NCI-H1417 (cell line): ENCODE data around the gene ORMDL1.

Experiments used
- DNase-seq, 3 experiments: peaks; one replicate each; lab custom pipeline; 2025; lab: John Stamatoyannopoulos, UW

ORMDL1 gene

GRCh38 chr2:189783927-189784867, at the start of gene ORMDL1, which contains the start of gene PMS1:
Gene ORMDL1, minus strand, starts transcription at chr2:189784339. Its CDS starts 1,744 bp downstream, at chr2:189782595.
Gene PMS1, plus strand, starts transcription at chr2:189784450. Its CDS starts 7,360 bp downstream, at chr2:189791810.
- DNase-seq: peak; percentile 88 to 97 (median 97)

- peak in 1 of 3 experiments; percentile 55 for DNase-seq
These were observed 46.4 kb upstream of the ORMDL1 start for GRCh38 chr2:189830510-189830909.

- no peak for DNase-seq
These were observed 45.1 kb upstream of the ORMDL1 start for GRCh38 chr2:189829102-189829833.

- DNase-seq: no peak
These were observed 41.9 kb upstream of the ORMDL1 start for GRCh38 chr2:189826039-189826438.

- DNase-seq: no peak
These were observed 40.7 kb upstream of the ORMDL1 start for GRCh38 chr2:189824694-189825396.

GRCh38 chr2:189821953-189822748, 38.0 kb upstream of the ORMDL1 start:
- DNase-seq: no peak

GRCh38 chr2:189819297-189819704, 35.2 kb upstream of the ORMDL1 start:
- DNase-seq: no peak

- DNase-seq: no peak
These were observed 34.3 kb upstream of the ORMDL1 start for GRCh38 chr2:189818249-189819038.

GRCh38 chr2:189803431-189803830, 19.3 kb upstream of the ORMDL1 start:
- DNase-seq: no peak

GRCh38 chr2:189802396-189802912, 18.3 kb upstream of the ORMDL1 start:
- no peak for DNase-seq

GRCh38 chr2:189799531-189799930, 15.4 kb upstream of the ORMDL1 start:
- DNase-seq: no peak

GRCh38 chr2:189799030-189799331, 14.8 kb upstream of the ORMDL1 start:
- no peak for DNase-seq

GRCh38 chr2:189798312-189799029, 14.3 kb upstream of the ORMDL1 start:
- DNase-seq: peak in 1 of 3 experiments; percentile 52

GRCh38 chr2:189797902-189798301, 13.8 kb upstream of the ORMDL1 start:
- no peak for DNase-seq

GRCh38 chr2:189794310-189794709, 10.2 kb upstream of the ORMDL1 start:
- no peak for DNase-seq

- DNase-seq: no peak
These were observed 7.4 kb upstream of the ORMDL1 start for GRCh38 chr2:189791338-189792042.

GRCh38 chr2:189783451-189783926, 650 bp downstream of the ORMDL1 start:
- peak in 1 of 3 experiments; percentile 72 for DNase-seq

- no peak for DNase-seq
These were observed 1.9 kb downstream of the ORMDL1 start for GRCh38 chr2:189782221-189782671.

- peak in 1 of 3 experiments; percentile 9 for DNase-seq
These were observed 11.9 kb downstream of the ORMDL1 start for GRCh38 chr2:189772212-189772611.
